Left lung (tissue), 10 donors: Measurements from ENCODE around the gene YWHAQ. TPM values are rescaled to one million over a fixed set of nuclear protein-coding genes. Genes with fewer than 3 reads are reported as not detected.

Source experiments
- ATAC-seq: fragments of 200-7000 bp; cut with Tn5 transposase; one replicate; pipeline ENCODE4 v1.9.1; 2020; ENCODE audit warnings: moderate library complexity
- DNase-seq, 4 donors: peaks; one replicate each; pipeline ENCODE4 v3.0.0-alpha.2; 2013 to 2020
- H3K27ac ChIP-seq, 2 donors: fragments of 200-600 bp; sonication (generic) in 1 of 2; one replicate each; pipeline versions ENCODE4 v1.5.0 to v1.8.0; 2020 to 2021
- H3K27me3 ChIP-seq, 2 donors: fragments of 200-600 bp; sonication (generic) in 1 of 2; one replicate each; pipeline versions ENCODE4 v1.5.0 to v1.8.0; 2020 to 2021
- H3K36me3 ChIP-seq, 2 donors: fragments of 200-600 bp; sonication (generic) in 1 of 2; one replicate each; pipeline versions ENCODE4 v1.5.0 to v1.8.0; 2020 to 2021
- H3K4me1 ChIP-seq, 2 donors: fragments of 200-600 bp; one replicate each; pipeline ENCODE4 v1.8.0; 2021
- H3K4me3 ChIP-seq, 2 donors: fragments of 200-600 bp; sonication (generic) in 1 of 2; one replicate each; pipeline versions ENCODE4 v1.5.0 to v1.8.0; 2020 to 2021; ENCODE audit warnings: mild to moderate bottlenecking in 1 of 2
- H3K9me3 ChIP-seq, 2 donors: fragments of 200-600 bp; sonication (generic) in 1 of 2; one replicate each; pipeline versions ENCODE4 v1.5.0 to v1.8.0; 2020 to 2021
- CTCF ChIP-seq, 2 donors: fragments of 200-600 bp; sonication (generic) in 1 of 2; IDR thresholded peaks; one replicate each; pipeline versions ENCODE4 v1.5.0 to v1.8.0; 2021; ENCODE audit warnings: antibody characterized with exemption in 2 of 2
- intact Hi-C, 2 donors: fragments of 100-400 bp; cut with DNase I; formaldehyde crosslinking; loops; one replicate each; pipeline versions ENCODE4 v1.11.2 to v1.14.2; 2022
- polyA plus RNA-seq, 6 donors: library from polyadenylated mRNA; unstranded; fragments of 120-200 nt; gene quantifications; one replicate each; pipeline ENCODE4 v1.2.1, GENCODE V29; 2013; ENCODE audit not compliant: insufficient read length in 6 of 6
- total RNA-seq, 2 donors: library from RNA; stranded (reverse); fragmentation: NEBNext Ultra II Directional; extraction: Animal tissue kit (Norgen Biotek cat#: 25700); gene quantifications; one replicate each; pipeline ENCODE4 v1.2.1, GENCODE V29; 2021
- donor health status: DM: no; HTN: yes; CAD: no.
- donor health status: DM: no; HTN: no; CAD: no.

YWHAQ gene
- total and polyA plus RNA-seq, 8 donors, result 229 to 443 (median 384) TPM

- Histone ChIP-seq H3K36me3 (no peaks in the 10 kb centered on the region), H3K27me3 (no peaks in the 10 kb centered on the region), H3K27ac (no peak overlapping the region), H3K4me1 (no peaks in the 10 kb centered on the region), H3K9me3 (no peaks in the 10 kb centered on the region), H3K4me3 (no peak overlapping the region)
- DNase-seq, result no peak
- no peak for TF ChIP-seq CTCF (IDR thresholded peaks at IDR 0.05)
- ATAC-seq, result no peak
- intact Hi-C loops, result no loop called here
Measured at GRCh38 chr2:9648821-9649220, 18.0 kb upstream of the YWHAQ start.

- ATAC-seq, result no peak
- intact Hi-C loops, result no loop called here
- H3K9me3 ChIP-seq, result no peaks in the 10 kb centered on the region
- H3K27ac ChIP-seq, result no peak overlapping the region
- H3K36me3 ChIP-seq, result no peaks in the 10 kb centered on the region
- DNase-seq, result no peak
- no peak for TF ChIP-seq CTCF (IDR thresholded peaks at IDR 0.05)
- no peak overlapping the region for H3K4me3 ChIP-seq
- H3K4me1 ChIP-seq, result no peaks in the 10 kb centered on the region
- H3K27me3 ChIP-seq, result no peaks in the 10 kb centered on the region
Measured at GRCh38 chr2:9647884-9648283, 17.1 kb upstream of the YWHAQ start.

- intact Hi-C loops, result no loop called here
- no peak for TF ChIP-seq CTCF (IDR thresholded peaks at IDR 0.05)
- no peaks in the 10 kb centered on the region for H3K9me3 ChIP-seq
- H3K27ac ChIP-seq, result no peak overlapping the region
- no peaks in the 10 kb centered on the region for H3K27me3 ChIP-seq
- no peak overlapping the region for H3K4me3 ChIP-seq
- no peaks in the 10 kb centered on the region for H3K4me1 ChIP-seq
- no peak for DNase-seq
- ATAC-seq, result no peak
- no peaks in the 10 kb centered on the region for H3K36me3 ChIP-seq
Measured at GRCh38 chr2:9646196-9647030, 15.6 kb upstream of the YWHAQ start.

- ATAC-seq, result peak; percentile 79
- no peak overlapping the region for H3K27ac ChIP-seq
Measured at GRCh38 chr2:9644603-9645002, 13.8 kb upstream of the YWHAQ start.

More at GRCh38 chr2:9644603-9645002, 13.8 kb upstream of the YWHAQ start:
- Histone ChIP-seq H3K4me3 (no peak overlapping the region), H3K9me3 (no peaks in the 10 kb centered on the region), H3K27me3 (no peaks in the 10 kb centered on the region), H3K36me3 (no peaks in the 10 kb centered on the region), H3K4me1 (no peaks in the 10 kb centered on the region)
- intact Hi-C loops, result no loop called here
- DNase-seq, result peak in 1 of 4 donors; percentile 53
- no peak for TF ChIP-seq CTCF (IDR thresholded peaks at IDR 0.05)
